Measurements from ENCODE around the gene TAF4B.

DNA sequence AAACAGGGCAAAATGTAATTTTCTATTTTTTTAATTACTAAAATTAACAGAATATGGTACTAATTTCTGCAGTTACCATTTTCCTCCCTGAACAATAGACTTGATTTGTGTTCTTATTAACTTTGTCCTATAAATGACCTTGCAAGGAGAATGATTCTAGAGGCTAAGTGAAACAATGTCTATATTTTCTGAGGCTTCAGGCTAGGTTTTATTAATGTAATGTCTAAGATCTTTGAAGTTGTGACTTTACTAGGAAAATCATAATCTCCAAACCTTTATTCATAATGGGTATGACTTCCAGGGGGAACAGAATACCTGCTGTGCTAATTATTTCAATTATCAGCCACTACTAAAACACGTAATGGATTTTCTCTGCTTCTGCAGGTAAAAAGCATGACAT is 94.4 kb downstream of the TAF4B start:
- TF ChIP-seq, protein P1, sequence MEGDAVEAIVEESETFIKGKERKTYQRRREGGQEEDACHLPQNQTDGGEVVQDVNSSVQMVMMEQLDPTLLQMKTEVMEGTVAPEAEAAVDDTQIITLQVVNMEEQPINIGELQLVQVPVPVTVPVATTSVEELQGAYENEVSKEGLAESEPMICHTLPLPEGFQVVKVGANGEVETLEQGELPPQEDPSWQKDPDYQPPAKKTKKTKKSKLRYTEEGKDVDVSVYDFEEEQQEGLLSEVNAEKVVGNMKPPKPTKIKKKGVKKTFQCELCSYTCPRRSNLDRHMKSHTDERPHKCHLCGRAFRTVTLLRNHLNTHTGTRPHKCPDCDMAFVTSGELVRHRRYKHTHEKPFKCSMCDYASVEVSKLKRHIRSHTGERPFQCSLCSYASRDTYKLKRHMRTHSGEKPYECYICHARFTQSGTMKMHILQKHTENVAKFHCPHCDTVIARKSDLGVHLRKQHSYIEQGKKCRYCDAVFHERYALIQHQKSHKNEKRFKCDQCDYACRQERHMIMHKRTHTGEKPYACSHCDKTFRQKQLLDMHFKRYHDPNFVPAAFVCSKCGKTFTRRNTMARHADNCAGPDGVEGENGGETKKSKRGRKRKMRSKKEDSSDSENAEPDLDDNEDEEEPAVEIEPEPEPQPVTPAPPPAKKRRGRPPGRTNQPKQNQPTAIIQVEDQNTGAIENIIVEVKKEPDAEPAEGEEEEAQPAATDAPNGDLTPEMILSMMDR (IDR thresholded peaks at IDR 0.05) = no peak
- TF ChIP-seq POLR2A (IDR thresholded peaks at IDR 0.05) (no peak), POLR2AphosphoS5 (IDR thresholded peaks at IDR 0.05) (no peak), EP300 (IDR thresholded peaks at IDR 0.05; ENCODE audit: low read depth) (no peak)

All from transverse colon (tissue), 4 donors.